Body of pancreas (tissue), 4 donors: ENCODE results near the gene GAREM1.

ENCODE experiments used
- CTCF ChIP-seq, 7 experiments: fragments of 450-650 bp in 4 of 7; fragments of 200-600 bp in 3 of 7; sonication (generic) in 3 of 7; IDR thresholded peaks; one replicate each; pipeline ENCODE4 v1.5.1; 2016 to 2019; ENCODE audit warnings: antibody characterized with exemption in 7 of 7
- POLR2A ChIP-seq, 3 donors: fragments of 450-650 bp; IDR thresholded peaks; one replicate each; pipeline ENCODE4 v1.6.1; 2016; ENCODE audit warnings: antibody characterized with exemption in 3 of 3, mild to moderate bottlenecking in 2 of 3

GRCh38 chr18:32264401-32264800, 206.3 kb downstream of the GAREM1 start:
- TF ChIP-seq CTCF (IDR thresholded peaks at IDR 0.05) (no peak), POLR2A (IDR thresholded peaks at IDR 0.05) (no peak)
